Measurements from ENCODE around the gene TBXA2R. TPM values are rescaled to one million over a fixed set of nuclear protein-coding genes. Genes with fewer than 3 reads are reported as not detected.

The TBXA2R gene
- total and polyA plus RNA-seq, 4 donors = 0.79 to 3.9 (median 2.2) TPM

DNA sequence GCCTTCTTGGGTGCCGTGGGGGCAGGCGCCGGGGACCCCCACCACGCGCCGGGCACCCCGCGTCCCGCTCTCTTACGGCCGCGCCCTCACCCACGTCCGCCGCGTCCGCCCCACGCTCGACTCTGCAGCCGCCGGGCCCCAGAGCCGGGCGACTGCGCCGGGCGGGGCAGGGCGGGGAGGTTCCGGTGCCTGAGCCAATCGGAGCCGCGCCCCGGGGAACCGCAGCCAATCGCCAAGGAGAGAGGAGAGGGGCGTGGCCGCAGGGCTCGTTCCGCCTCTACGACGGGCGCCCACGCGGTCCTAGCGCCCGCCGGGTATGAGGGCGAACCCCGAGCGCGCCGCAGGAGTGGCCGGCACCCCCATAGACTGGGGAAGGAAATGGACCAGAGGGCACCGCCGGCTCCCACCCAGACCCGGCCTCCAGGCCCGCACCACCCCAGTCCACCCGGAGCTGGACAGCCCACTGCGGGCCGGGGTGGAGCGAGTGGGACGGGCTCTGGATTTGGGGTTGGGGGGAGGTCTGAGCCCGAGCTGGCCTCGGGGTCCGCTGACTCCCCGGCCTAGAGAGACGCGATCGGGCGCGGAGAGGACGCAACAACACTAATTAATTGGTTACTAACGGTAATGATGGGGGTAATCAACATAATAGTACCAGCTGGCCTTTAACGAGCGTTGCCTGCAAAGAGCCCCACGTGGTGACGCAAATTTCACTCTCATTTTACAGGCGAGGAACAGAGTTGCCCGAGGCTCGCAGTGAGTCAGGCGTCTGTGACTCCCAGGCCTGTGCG lies 49.0 kb downstream of the TBXA2R start, which contains the start of gene MFSD12:
Gene MFSD12, minus strand, starts transcription at position 126 of the 788 bp plus-strand sequence. CDS start 183 bp downstream, outside the sequence.
- H3K4me1 ChIP-seq (ENCODE audit: control insufficient read depth, insufficient read depth, low read length) = peaks cover 28% of the 10 kb centered on the region

GRCh38 chr19:3556978-3557460 lies 49.7 kb downstream of the TBXA2R start:
- WGBS (ENCODE audit: insufficient coverage) = under 1% methylated on average over 60 of the region's 60 CpGs
- H3K9me3 ChIP-seq (ENCODE audit: control insufficient read depth, insufficient read depth, low read length) = no peaks in the 10 kb centered on the region
- DNase-seq (ENCODE audit: low read depth in 4 of 6, low spot score in 6 of 6) = peak in 1 of 6 donors; percentile 39
- peaks cover 28% of the 10 kb centered on the region for H3K4me1 ChIP-seq (ENCODE audit: control insufficient read depth, insufficient read depth, low read length)
- H3K27ac ChIP-seq (ENCODE audit: low read depth, low read length) = no peak overlapping the region
- peak overlapping the region; percentile 53 for H3K4me3 ChIP-seq (ENCODE audit: low read depth, low read length)
- peaks cover 7% of the 10 kb centered on the region for H3K36me3 ChIP-seq (ENCODE audit: control insufficient read depth, insufficient read depth, low read length)
- no peaks in the 10 kb centered on the region for H3K27me3 ChIP-seq (ENCODE audit: control insufficient read depth, insufficient read depth, low read length)

More for the DNA sequence above, 49.0 kb downstream of the TBXA2R start, which contains the start of gene MFSD12:
- Histone ChIP-seq H3K36me3 (ENCODE audit: control insufficient read depth, insufficient read depth, low read length) (peaks cover 7% of the 10 kb centered on the region), H3K27ac (ENCODE audit: low read depth, low read length) (peak within 1 kb of the TSS; percentile 61), H3K9me3 (ENCODE audit: control insufficient read depth, insufficient read depth, low read length) (no peaks in the 10 kb centered on the region), H3K4me3 (ENCODE audit: low read depth, low read length) (peak within 1 kb of the TSS; percentile 77), H3K27me3 (ENCODE audit: control insufficient read depth, insufficient read depth, low read length) (no peaks in the 10 kb centered on the region)
- peak; percentile 78 to 98 (median 91) for DNase-seq (ENCODE audit: low read depth in 4 of 6, low spot score in 6 of 6)
- WGBS (ENCODE audit: insufficient coverage) = 0% methylated on average over 74 of the region's 81 CpGs

GRCh38 chr19:3556423-3556977 lies 50.2 kb downstream of the TBXA2R start:
- DNase-seq (ENCODE audit: low read depth in 4 of 6, low spot score in 6 of 6) = no peak
- no peaks in the 10 kb centered on the region for H3K9me3 ChIP-seq (ENCODE audit: control insufficient read depth, insufficient read depth, low read length)
- H3K36me3 ChIP-seq (ENCODE audit: control insufficient read depth, insufficient read depth, low read length) = peaks cover 12% of the 10 kb centered on the region
- H3K4me1 ChIP-seq (ENCODE audit: control insufficient read depth, insufficient read depth, low read length) = peaks cover 28% of the 10 kb centered on the region
- H3K27me3 ChIP-seq (ENCODE audit: control insufficient read depth, insufficient read depth, low read length) = no peaks in the 10 kb centered on the region
- WGBS (ENCODE audit: insufficient coverage) = 43% methylated on average over 9 of the region's 9 CpGs
- H3K27ac ChIP-seq (ENCODE audit: low read depth, low read length) = no peak overlapping the region
- H3K4me3 ChIP-seq (ENCODE audit: low read depth, low read length) = peak overlapping the region; percentile 53

DNA sequence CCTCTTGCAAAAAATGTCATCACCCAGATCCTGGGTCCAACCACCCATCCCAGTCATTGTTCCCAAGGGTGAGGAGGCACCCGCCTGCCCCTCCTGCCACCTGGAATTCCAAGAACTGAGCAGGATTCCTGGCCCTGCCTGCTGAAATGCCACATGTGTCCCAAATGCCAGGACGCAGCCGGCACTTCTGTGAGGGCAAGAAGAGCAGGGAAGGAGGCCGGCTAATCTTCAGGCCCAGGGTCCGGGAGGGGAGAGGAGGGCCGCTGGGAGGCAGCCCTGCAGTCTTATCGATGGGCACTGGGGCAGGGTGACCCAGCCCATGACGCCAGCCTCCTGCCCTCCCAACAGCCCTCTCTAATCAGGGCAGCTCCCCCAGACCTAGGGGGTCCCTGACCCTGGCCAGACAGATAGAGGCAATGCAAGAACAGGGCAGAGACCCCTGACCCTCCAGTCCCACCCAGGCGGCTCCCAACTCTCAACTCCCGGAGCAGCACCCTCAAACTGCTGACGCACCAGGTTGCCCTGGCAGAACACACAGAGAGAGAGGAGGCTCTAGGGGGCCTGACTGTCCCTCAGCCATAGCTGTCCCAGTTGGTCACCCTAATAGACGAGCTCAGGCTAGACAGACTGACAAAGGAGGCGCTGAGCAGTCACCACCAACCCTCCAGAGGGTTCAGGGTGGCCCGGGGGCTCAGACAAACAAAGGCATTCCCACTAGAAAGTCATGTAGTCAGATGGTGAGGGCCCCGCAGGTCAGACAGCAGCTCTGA lies 50.8 kb downstream of the TBXA2R start:
- Histone ChIP-seq H3K4me3 (ENCODE audit: low read depth, low read length) (peak overlapping the region; percentile 53), H3K36me3 (ENCODE audit: control insufficient read depth, insufficient read depth, low read length) (peaks cover 18% of the 10 kb centered on the region), H3K9me3 (ENCODE audit: control insufficient read depth, insufficient read depth, low read length) (no peaks in the 10 kb centered on the region), H3K27me3 (ENCODE audit: control insufficient read depth, insufficient read depth, low read length) (no peaks in the 10 kb centered on the region), H3K27ac (ENCODE audit: low read depth, low read length) (no peak overlapping the region), H3K4me1 (ENCODE audit: control insufficient read depth, insufficient read depth, low read length) (peaks cover 28% of the 10 kb centered on the region)
- no peak for DNase-seq (ENCODE audit: low read depth in 4 of 6, low spot score in 6 of 6)
- 82% methylated on average over 15 of the region's 15 CpGs for WGBS (ENCODE audit: insufficient coverage)

DNA sequence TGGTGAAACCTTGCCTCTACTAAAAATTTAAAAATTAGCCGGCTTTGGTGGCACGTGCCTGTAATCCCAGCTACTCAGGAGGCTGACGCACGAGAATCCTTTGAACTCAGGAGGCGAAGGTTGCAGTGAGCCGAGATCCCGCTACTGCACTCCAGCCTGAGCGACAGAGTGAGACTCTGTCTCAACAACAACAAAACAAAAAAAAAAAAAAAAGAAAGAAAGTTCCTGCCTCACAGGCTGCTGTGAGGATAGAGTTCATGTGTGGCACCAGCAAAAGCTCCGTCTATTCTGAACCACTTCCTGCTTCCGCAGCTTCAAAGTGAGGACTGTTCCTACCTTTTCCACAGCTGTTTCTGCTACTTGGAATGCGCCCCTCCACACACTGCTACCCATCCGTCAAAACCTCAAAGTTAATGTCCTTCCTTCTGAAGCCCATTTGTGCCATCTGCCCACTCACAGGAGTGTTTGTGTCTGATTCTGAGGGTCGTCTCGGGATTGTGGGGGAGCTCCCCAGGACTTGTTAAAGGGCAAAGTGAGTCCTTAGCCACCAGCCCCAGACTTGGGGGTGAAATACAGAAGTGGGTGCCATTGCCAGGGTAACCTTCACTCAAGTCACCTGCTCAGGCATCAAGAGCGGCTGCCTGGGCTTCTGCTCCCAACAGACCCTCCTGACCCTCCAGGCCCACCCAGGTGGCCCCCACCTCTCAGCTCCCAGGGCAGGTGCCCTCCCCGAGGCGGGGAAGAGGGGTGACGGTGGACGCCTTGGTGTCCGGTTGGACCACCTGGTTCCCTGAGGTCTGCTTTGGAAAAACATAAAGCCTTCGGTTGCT lies 52.2 kb downstream of the TBXA2R start:
- H3K27me3 ChIP-seq (ENCODE audit: control insufficient read depth, insufficient read depth, low read length) = no peaks in the 10 kb centered on the region
- no peak overlapping the region for H3K4me3 ChIP-seq (ENCODE audit: low read depth, low read length)
- H3K9me3 ChIP-seq (ENCODE audit: control insufficient read depth, insufficient read depth, low read length) = no peaks in the 10 kb centered on the region
- peaks cover 28% of the 10 kb centered on the region for H3K36me3 ChIP-seq (ENCODE audit: control insufficient read depth, insufficient read depth, low read length)
- 83% methylated on average over 14 of the region's 21 CpGs for WGBS (ENCODE audit: insufficient coverage)
- no peak overlapping the region for H3K27ac ChIP-seq (ENCODE audit: low read depth, low read length)
- DNase-seq (ENCODE audit: low read depth in 4 of 6, low spot score in 6 of 6) = no peak
- peaks cover 28% of the 10 kb centered on the region for H3K4me1 ChIP-seq (ENCODE audit: control insufficient read depth, insufficient read depth, low read length)

DNA sequence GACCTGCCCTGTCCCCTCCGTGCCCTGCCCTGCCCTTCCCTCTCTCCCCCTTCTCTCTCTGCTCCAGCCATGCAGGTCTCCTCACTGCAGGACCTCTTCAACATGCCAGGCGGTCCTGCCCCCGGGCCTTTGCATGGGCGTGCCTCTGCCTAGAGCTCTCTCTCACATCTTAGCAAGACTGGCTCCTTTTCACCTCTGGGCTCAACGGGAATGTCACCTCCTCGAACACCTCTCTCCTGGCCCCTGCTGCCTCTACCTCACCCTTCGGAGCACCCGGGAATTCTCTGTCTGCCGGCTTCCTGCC lies 54.9 kb downstream of the TBXA2R start:
- Histone ChIP-seq H3K4me3 (ENCODE audit: low read depth, low read length) (no peak overlapping the region), H3K9me3 (ENCODE audit: control insufficient read depth, insufficient read depth, low read length) (no peaks in the 10 kb centered on the region), H3K27ac (ENCODE audit: low read depth, low read length) (no peak overlapping the region), H3K36me3 (ENCODE audit: control insufficient read depth, insufficient read depth, low read length) (peaks cover 48% of the 10 kb centered on the region), H3K4me1 (ENCODE audit: control insufficient read depth, insufficient read depth, low read length) (peaks cover 26% of the 10 kb centered on the region), H3K27me3 (ENCODE audit: control insufficient read depth, insufficient read depth, low read length) (no peaks in the 10 kb centered on the region)
- WGBS (ENCODE audit: insufficient coverage) = 91% methylated on average over 9 of the region's 9 CpGs
- no peak for DNase-seq (ENCODE audit: low read depth in 4 of 6, low spot score in 6 of 6)

GRCh38 chr19:3550947-3551791 lies 55.5 kb downstream of the TBXA2R start:
- 93% methylated on average over 31 of the region's 34 CpGs for WGBS (ENCODE audit: insufficient coverage)
- no peaks in the 10 kb centered on the region for H3K27me3 ChIP-seq (ENCODE audit: control insufficient read depth, insufficient read depth, low read length)
- peaks cover 20% of the 10 kb centered on the region for H3K4me1 ChIP-seq (ENCODE audit: control insufficient read depth, insufficient read depth, low read length)
- H3K4me3 ChIP-seq (ENCODE audit: low read depth, low read length) = no peak overlapping the region
- H3K27ac ChIP-seq (ENCODE audit: low read depth, low read length) = no peak overlapping the region
- no peaks in the 10 kb centered on the region for H3K9me3 ChIP-seq (ENCODE audit: control insufficient read depth, insufficient read depth, low read length)
- DNase-seq (ENCODE audit: low read depth in 4 of 6, low spot score in 6 of 6) = no peak
- H3K36me3 ChIP-seq (ENCODE audit: control insufficient read depth, insufficient read depth, low read length) = peaks cover 54% of the 10 kb centered on the region

GRCh38 chr19:3549816-3550215 lies 56.9 kb downstream of the TBXA2R start:
- H3K27ac ChIP-seq (ENCODE audit: low read depth, low read length) = no peak overlapping the region
- no peak overlapping the region for H3K4me3 ChIP-seq (ENCODE audit: low read depth, low read length)
- DNase-seq (ENCODE audit: low read depth in 4 of 6, low spot score in 6 of 6) = no peak
- H3K9me3 ChIP-seq (ENCODE audit: control insufficient read depth, insufficient read depth, low read length) = no peaks in the 10 kb centered on the region
- peaks cover 62% of the 10 kb centered on the region for H3K36me3 ChIP-seq (ENCODE audit: control insufficient read depth, insufficient read depth, low read length)
- WGBS (ENCODE audit: insufficient coverage) = 91% methylated on average over 9 of the region's 10 CpGs
- H3K4me1 ChIP-seq (ENCODE audit: control insufficient read depth, insufficient read depth, low read length) = peaks cover 12% of the 10 kb centered on the region
- H3K27me3 ChIP-seq (ENCODE audit: control insufficient read depth, insufficient read depth, low read length) = no peaks in the 10 kb centered on the region

Measured in spinal cord (tissue), 10 donors.